ENCODE results near the gene MRPL9. TPM values are rescaled to one million over a fixed set of nuclear protein-coding genes. Genes with fewer than 3 reads are reported as not detected.

MRPL9 gene
- total and polyA plus RNA-seq, 2 donors from 2014 or later: 65.3 to 87.1 TPM

DNA sequence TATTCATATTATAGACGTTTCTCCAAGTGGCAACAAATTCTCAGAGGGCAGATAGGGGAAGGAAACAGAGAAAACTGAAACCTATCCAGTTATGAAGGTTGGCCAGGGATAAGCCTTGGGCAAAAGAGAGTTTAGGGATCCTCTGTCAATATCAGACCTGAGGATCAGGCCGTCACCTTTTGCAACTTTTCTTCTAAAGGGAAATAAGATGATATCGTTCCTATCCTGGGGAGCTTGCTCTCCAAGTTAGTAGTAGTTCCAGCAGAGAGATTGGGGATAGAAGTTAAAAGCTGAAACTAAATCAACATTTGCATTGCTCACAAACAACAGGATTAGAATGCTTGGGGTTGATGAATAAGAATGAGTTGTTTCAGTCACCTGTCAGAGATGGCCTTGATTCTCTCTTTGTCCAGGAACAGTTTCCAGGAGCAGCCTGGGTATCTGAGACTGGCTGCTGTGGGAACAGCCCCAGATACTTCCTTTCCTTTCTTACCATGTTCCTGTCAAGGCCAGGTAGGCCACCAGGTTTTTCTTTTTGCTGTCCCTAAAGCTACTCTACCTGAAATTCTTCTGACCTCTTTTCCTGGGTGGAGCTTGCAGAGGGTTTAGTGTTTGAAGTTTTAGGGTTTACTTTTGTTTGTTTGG is 39.4 kb downstream of the MRPL9 start:
- DNase-seq (no peak), FAIRE-seq (no peak)
- Histone ChIP-seq H3K4me3 (ENCODE audit: low read length in 3 of 3) (no peak overlapping the region), H3K4me1 (ENCODE audit: control insufficient read depth in 2 of 3, insufficient read depth in 2 of 3, low read depth in 1 of 3, low read length in 3 of 3) (peaks cover 0 to 4% (median 2%) of the 10 kb centered on the region in 3 donors), H3K27me3 (ENCODE audit: control insufficient read depth, insufficient read depth, low read length) (peaks cover 9% of the 10 kb centered on the region), H3K27ac (ENCODE audit: low read depth in 2 of 2, low read length in 2 of 2) (no peak overlapping the region), H3K9me3 (ENCODE audit: control insufficient read depth in 2 of 3, insufficient read depth in 1 of 3, low read length in 3 of 3) (no peaks in the 10 kb centered on the region), H3K36me3 (ENCODE audit: control insufficient read depth in 2 of 3, insufficient read depth in 3 of 3, low read length in 3 of 3) (no peaks in the 10 kb centered on the region), H3K9ac (ENCODE audit: low read length in 3 of 3) (no peak overlapping the region)
- intact Hi-C loops (cut with DNase I): no loop called here
- TF ChIP-seq, protein P1, sequence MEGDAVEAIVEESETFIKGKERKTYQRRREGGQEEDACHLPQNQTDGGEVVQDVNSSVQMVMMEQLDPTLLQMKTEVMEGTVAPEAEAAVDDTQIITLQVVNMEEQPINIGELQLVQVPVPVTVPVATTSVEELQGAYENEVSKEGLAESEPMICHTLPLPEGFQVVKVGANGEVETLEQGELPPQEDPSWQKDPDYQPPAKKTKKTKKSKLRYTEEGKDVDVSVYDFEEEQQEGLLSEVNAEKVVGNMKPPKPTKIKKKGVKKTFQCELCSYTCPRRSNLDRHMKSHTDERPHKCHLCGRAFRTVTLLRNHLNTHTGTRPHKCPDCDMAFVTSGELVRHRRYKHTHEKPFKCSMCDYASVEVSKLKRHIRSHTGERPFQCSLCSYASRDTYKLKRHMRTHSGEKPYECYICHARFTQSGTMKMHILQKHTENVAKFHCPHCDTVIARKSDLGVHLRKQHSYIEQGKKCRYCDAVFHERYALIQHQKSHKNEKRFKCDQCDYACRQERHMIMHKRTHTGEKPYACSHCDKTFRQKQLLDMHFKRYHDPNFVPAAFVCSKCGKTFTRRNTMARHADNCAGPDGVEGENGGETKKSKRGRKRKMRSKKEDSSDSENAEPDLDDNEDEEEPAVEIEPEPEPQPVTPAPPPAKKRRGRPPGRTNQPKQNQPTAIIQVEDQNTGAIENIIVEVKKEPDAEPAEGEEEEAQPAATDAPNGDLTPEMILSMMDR (IDR thresholded peaks at IDR 0.05; ENCODE audit: borderline replicate concordance, extremely low read depth, insufficient read depth): no peak

DNA sequence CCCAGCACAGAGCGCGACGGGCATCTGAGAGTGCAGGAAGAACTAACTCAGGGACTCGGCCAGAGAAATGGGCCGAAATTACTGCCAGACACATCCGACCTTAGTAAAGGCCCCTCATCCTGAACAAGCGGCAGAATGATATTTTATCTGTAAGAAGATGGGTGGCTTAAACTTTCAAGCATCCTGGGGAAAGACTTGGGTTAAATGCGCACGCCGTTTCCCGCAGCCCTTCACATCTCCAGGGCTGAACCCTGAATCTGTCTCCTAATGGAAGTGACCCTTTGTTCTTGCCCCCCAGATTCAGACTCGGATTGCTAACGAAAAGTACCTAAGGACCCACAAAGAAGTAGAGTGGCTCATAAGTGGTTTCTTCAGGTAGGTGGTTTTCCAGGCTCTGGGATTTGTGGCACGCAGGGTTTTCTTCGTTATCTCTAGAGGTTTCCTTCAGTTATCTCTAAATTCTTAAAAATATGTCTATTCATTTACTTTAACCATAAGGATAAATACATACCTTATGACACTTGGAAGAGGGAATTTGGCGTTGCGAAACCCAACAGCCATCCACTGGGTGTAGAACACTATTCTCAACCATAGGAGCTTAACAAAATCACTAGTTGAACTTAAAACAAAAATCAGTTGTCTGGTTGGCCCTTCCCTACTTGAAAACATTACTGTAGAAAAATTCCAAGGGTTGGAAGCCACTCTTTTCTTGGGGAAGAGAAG is 41.3 kb downstream of the MRPL9 start:
- DNase-seq (no peak), FAIRE-seq (no peak)
- Histone ChIP-seq H3K9ac (ENCODE audit: low read length in 3 of 3) (no peak overlapping the region), H3K36me3 (ENCODE audit: control insufficient read depth in 2 of 3, insufficient read depth in 3 of 3, low read length in 3 of 3) (no peaks in the 10 kb centered on the region), H3K9me3 (ENCODE audit: control insufficient read depth in 2 of 3, insufficient read depth in 1 of 3, low read length in 3 of 3) (no peaks in the 10 kb centered on the region), H3K4me3 (ENCODE audit: low read length in 3 of 3) (peak overlapping the region in 2 of 3 donors; percentile 26 to 45), H3K27ac (ENCODE audit: low read depth in 2 of 2, low read length in 2 of 2) (no peak overlapping the region), H3K4me1 (ENCODE audit: control insufficient read depth in 2 of 3, insufficient read depth in 2 of 3, low read depth in 1 of 3, low read length in 3 of 3) (peaks cover 0 to 4% (median 2%) of the 10 kb centered on the region in 3 donors), H3K27me3 (ENCODE audit: control insufficient read depth, insufficient read depth, low read length) (peaks cover 13% of the 10 kb centered on the region)
- TF ChIP-seq, protein P1 (IDR thresholded peaks at IDR 0.05; ENCODE audit: borderline replicate concordance, extremely low read depth, insufficient read depth): no peak
- intact Hi-C loops (cut with DNase I): no loop called here

GRCh38 chr1:151720974-151721787 is 42.1 kb downstream of the MRPL9 start, which contains the start of gene RIIAD1:
Gene RIIAD1, plus strand, starts transcription at chr1:151721522. Its CDS starts 15 bp downstream, at chr1:151721537.
- H3K9ac ChIP-seq (ENCODE audit: low read length in 3 of 3): peak within 1 kb of the TSS in 1 of 3 donors; percentile 14

More at GRCh38 chr1:151720974-151721787, 42.1 kb downstream of the MRPL9 start, which contains the start of gene RIIAD1:
- H3K4me3 ChIP-seq (ENCODE audit: low read length in 3 of 3): peak within 1 kb of the TSS in 2 of 3 donors; percentile 46 to 48
- peak in 3 of 5 donors; percentile 46 to 65 (median 57) for DNase-seq
- TF ChIP-seq, protein P1 (IDR thresholded peaks at IDR 0.05; ENCODE audit: borderline replicate concordance, extremely low read depth, insufficient read depth): no peak
- no peak for FAIRE-seq
- peaks cover 0 to 4% (median 2%) of the 10 kb centered on the region in 3 donors for H3K4me1 ChIP-seq (ENCODE audit: control insufficient read depth in 2 of 3, insufficient read depth in 2 of 3, low read depth in 1 of 3, low read length in 3 of 3)
- peaks cover 13% of the 10 kb centered on the region for H3K27me3 ChIP-seq (ENCODE audit: control insufficient read depth, insufficient read depth, low read length)
- intact Hi-C loops (cut with DNase I): no loop called here
- no peaks in the 10 kb centered on the region for H3K9me3 ChIP-seq (ENCODE audit: control insufficient read depth in 2 of 3, insufficient read depth in 1 of 3, low read length in 3 of 3)
- no peaks in the 10 kb centered on the region for H3K36me3 ChIP-seq (ENCODE audit: control insufficient read depth in 2 of 3, insufficient read depth in 3 of 3, low read length in 3 of 3)
- H3K27ac ChIP-seq (ENCODE audit: low read depth in 2 of 2, low read length in 2 of 2): peak within 1 kb of the TSS in 1 of 2 donors; percentile 33

Measured in kidney (tissue), 14 donors.